ENCODE measurements around the gene HOXA4. TPM values are rescaled to one million over a fixed set of nuclear protein-coding genes. Genes with fewer than 3 reads are reported as not detected.

HOXA4 gene
- total RNA-seq, 1 donor from 2014 or later: 0.30 TPM

- TF ChIP-seq CTCF (IDR thresholded peaks at IDR 0.05): no peak
- DNase-seq (ENCODE audit: low spot score): no peak
- peaks cover 5% of the 10 kb centered on the region for H3K9me3 Mint-ChIP-seq (ENCODE audit: low read depth)
- H3K27me3 Mint-ChIP-seq (ENCODE audit: low read depth): peaks cover 6% of the 10 kb centered on the region
- no peaks in the 10 kb centered on the region for H3K4me1 Mint-ChIP-seq (ENCODE audit: low read depth)
- no peaks in the 10 kb centered on the region for H3K36me3 Mint-ChIP-seq (ENCODE audit: low read depth)
- H3K4me3 Mint-ChIP-seq (ENCODE audit: unreplicated experiment): no peak overlapping the region
- no peak overlapping the region for H3K27ac Mint-ChIP-seq (ENCODE audit: unreplicated experiment)
Measured at GRCh38 chr7:27078616-27079233, 51.8 kb downstream of the HOXA4 start.

Small RNA genes within 50 kb of the gene (microRNA-seq; reads per million reads assigned to microRNA genes)
- gene MIR196B (ENCODE audit: borderline number of aligned reads): 18.3 reads per million, percentile 33 among the genes with 10 or more reads in this experiment

Other genes with a start within 250 kb of the HOXA4 start
- 2.7 to 2.9 TPM in 2 of 3 replicates, not detected in the other for gene HOXA1, start 34.8 kb downstream of the HOXA4 start, total RNA-seq
- 8.3 to 10.2 TPM in 2 of 3 replicates, not detected in the other for gene HOXA2, start 28.1 kb downstream of the HOXA4 start, total RNA-seq
- not detected in 3 replicates for gene HOXA5, start 12.9 kb upstream of the HOXA4 start, total RNA-seq
- gene HOXA6, start 17.0 kb upstream of the HOXA4 start, total RNA-seq: not detected in 3 replicates
- 9.3 to 12.1 TPM in 2 of 3 replicates, not detected in the other for gene HOXA3, start 21.8 kb upstream of the HOXA4 start, total RNA-seq
- gene HOXA7, start 25.9 kb upstream of the HOXA4 start, total RNA-seq: not detected in 3 replicates
- gene HOXA9, start 34.8 kb upstream of the HOXA4 start, total RNA-seq: not detected in 3 replicates
- 0.12 to 0.21 TPM in 2 of 3 replicates, not detected in the other for gene HOXA10, start 43.6 kb upstream of the HOXA4 start, total RNA-seq
- gene HOXA11, start 54.5 kb upstream of the HOXA4 start, total RNA-seq: not detected in 3 replicates
- gene HOXA13, start 69.3 kb upstream of the HOXA4 start, total RNA-seq: not detected in 3 replicates
- gene EVX1, start 112.0 kb upstream of the HOXA4 start, total RNA-seq: not detected in 3 replicates

Measured in chondrocyte (in vitro differentiated cells).